ENCODE measurements around the gene ANXA10.

DNA sequence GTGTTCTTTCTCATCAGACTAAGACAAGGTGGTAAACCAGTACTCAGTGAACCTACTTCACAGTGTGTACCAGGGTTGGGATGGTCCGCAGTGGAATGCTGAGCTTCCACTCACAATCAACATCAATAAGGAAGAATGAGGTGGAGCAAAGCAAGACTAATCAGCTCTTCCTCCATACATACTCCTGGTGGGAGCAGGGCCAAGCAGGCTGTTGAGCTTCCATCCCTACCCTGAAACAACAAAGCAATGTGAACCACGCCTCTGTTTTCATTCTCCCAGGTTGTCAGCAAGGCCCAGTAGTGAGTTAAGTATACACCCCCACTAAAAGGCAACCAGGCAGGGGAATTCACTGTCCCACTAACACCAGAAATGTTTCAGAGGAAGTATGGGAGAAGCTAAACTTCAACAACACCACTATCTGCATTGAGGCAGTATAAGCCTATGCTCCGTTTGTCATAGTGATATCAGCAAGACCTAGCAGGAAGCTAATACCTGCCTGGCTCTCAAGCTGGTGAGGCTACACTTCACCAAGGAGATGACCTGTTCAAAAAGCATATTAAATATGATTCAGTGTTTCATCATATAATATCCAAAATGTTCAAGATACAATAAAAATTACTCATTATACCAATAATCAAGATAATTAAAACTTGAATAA lies 116.7 kb downstream of the ANXA10 start:
- TF ChIP-seq CTCF (IDR thresholded peaks at IDR 0.05) (no peak), POLR2A (IDR thresholded peaks at IDR 0.05) (no peak)

Data from breast epithelium (tissue), 3 donors.